Breast epithelium (tissue), 3 donors: ENCODE results near the gene EHD4.

Source experiments
- CTCF ChIP-seq, 3 donors: fragments of 450-650 bp; IDR thresholded peaks; one replicate each; pipeline ENCODE4 v1.5.1; 2016 to 2017; ENCODE audit warnings: antibody characterized with exemption in 3 of 3, mild to moderate bottlenecking in 3 of 3, moderate library complexity in 3 of 3
- POLR2AphosphoS5 ChIP-seq, 3 donors: sonication (generic); formaldehyde crosslinking; IDR thresholded peaks; one replicate each; pipeline ENCODE4 v1.6.1; 2017; ENCODE audit warnings: antibody characterized with exemption in 3 of 3

DNA sequence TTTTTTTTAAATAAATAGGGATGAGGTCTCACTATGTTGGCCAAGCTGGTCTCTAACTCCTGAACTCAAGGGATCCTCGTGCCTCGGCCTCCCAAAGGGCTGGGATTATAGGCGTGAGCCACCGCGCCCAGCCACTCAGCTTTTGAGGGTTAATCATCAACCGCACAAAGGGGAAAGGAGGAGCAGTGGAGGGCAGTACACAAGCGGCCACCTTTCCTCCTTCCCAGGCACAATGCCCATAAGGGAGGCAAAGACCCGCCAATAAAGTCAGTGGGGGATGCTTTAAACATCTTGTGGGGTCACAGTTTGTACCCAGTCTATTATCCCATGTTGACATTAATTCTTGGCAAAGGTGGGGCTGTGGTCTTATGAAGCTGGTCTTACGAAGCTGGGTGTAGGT lies 32.4 kb downstream of the EHD4 start:
- TF ChIP-seq POLR2AphosphoS5 (IDR thresholded peaks at IDR 0.05) (no peak), CTCF (IDR thresholded peaks at IDR 0.05) (no peak)
